Suprapubic skin (tissue), 4 donors: ENCODE results near the gene PGBD2.

Source experiments
- EP300 ChIP-seq: sonication (generic); formaldehyde crosslinking; IDR thresholded peaks from one replicate; pipeline ENCODE4 v1.6.1; 2017; ENCODE audit warnings: antibody characterized with exemption
- POLR2A ChIP-seq, 2 donors: fragments of 450-650 bp; IDR thresholded peaks; one replicate each; pipeline ENCODE4 v1.6.1; 2017; ENCODE audit warnings: antibody characterized with exemption in 2 of 2, mild to moderate bottlenecking in 2 of 2, moderate library complexity in 2 of 2
- POLR2AphosphoS5 ChIP-seq, 3 donors: sonication (generic); formaldehyde crosslinking; IDR thresholded peaks; one replicate each; pipeline ENCODE4 v1.6.1; 2017; ENCODE audit warnings: antibody characterized with exemption in 3 of 3
- TF ChIP-seq, protein P1 (sequence below), 2 donors: fragments of 200-600 bp in 1 of 2; fragments of 450-650 bp in 1 of 2; sonication (generic) in 1 of 2; IDR thresholded peaks; one replicate each; pipeline ENCODE4 v1.5.1; 2016 to 2019; ENCODE audit warnings: antibody characterized with exemption in 2 of 2, mild to moderate bottlenecking in 1 of 2, moderate library complexity in 1 of 2

DNA sequence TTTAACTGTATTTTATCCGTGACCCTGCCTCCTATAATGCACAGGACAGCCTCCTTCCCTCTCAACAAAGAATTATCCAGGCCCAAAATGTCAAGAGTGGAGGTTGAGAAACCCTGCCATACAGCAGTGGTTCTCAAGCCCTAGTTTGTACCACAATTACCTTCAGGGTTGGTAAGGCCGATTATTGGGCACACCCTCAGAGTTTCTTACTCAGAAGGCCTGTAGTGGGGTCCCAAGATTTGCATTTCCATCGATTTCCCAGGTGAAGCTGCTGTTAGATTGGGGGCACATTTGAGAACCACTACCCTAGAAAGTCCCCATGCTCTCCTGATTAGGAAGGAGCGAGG is 400 bp upstream of the PGBD2 start:
- TF ChIP-seq EP300 = no peak
- TF ChIP-seq, protein P1, sequence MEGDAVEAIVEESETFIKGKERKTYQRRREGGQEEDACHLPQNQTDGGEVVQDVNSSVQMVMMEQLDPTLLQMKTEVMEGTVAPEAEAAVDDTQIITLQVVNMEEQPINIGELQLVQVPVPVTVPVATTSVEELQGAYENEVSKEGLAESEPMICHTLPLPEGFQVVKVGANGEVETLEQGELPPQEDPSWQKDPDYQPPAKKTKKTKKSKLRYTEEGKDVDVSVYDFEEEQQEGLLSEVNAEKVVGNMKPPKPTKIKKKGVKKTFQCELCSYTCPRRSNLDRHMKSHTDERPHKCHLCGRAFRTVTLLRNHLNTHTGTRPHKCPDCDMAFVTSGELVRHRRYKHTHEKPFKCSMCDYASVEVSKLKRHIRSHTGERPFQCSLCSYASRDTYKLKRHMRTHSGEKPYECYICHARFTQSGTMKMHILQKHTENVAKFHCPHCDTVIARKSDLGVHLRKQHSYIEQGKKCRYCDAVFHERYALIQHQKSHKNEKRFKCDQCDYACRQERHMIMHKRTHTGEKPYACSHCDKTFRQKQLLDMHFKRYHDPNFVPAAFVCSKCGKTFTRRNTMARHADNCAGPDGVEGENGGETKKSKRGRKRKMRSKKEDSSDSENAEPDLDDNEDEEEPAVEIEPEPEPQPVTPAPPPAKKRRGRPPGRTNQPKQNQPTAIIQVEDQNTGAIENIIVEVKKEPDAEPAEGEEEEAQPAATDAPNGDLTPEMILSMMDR (IDR thresholded peaks at IDR 0.05) = no peak
- TF ChIP-seq POLR2A (IDR thresholded peaks at IDR 0.05) = no peak
- TF ChIP-seq POLR2AphosphoS5 (IDR thresholded peaks at IDR 0.05) = no peak
